Mesendoderm (in vitro differentiated cells): ENCODE results near the gene FAM3A.
A peak's percentile ranks its signal among the peaks of the same experiment; 100 is the strongest.

ENCODE experiments used
- DNase-seq: peaks from one replicate; pipeline ENCODE4 v3.0.0; 2013
- H2AK5ac ChIP-seq: 2 replicates; pipeline ENCODE4 v1.6.1; 2013; ENCODE audit warnings: low read length, inconsistent platforms
- H2BK120ac ChIP-seq: 2 replicates; pipeline ENCODE4 v1.6.1; 2013; ENCODE audit warnings: low read depth, mild to moderate bottlenecking, low read length, moderate library complexity, mixed read lengths
- H2BK15ac ChIP-seq: replicated peaks from 2 replicates; pipeline ENCODE4 v1.6.1; 2013; ENCODE audit warnings: low read depth, mild to moderate bottlenecking, moderate library complexity
- H2BK5ac ChIP-seq: 2 replicates; pipeline ENCODE4 v1.6.1; 2013; ENCODE audit warnings: low read length, inconsistent platforms
- H3K18ac ChIP-seq: 2 replicates; pipeline ENCODE4 v1.6.1; 2013; ENCODE audit warnings: mild to moderate bottlenecking, low read length, mixed read lengths
- H3K23ac ChIP-seq: one replicate; pipeline ENCODE4 v1.6.1; 2013; ENCODE audit warnings: low read length
- H3K27ac ChIP-seq: 2 replicates; pipeline ENCODE4 v1.5.1; 2013; ENCODE audit warnings: low read depth, mild to moderate bottlenecking, inconsistent platforms, low read length, moderate library complexity
- H3K27me3 ChIP-seq: 2 replicates; pipeline ENCODE4 v1.6.1; 2013; ENCODE audit warnings: low read length, control low read depth, mild to moderate bottlenecking, inconsistent platforms; ENCODE audit not compliant: insufficient read depth, poor library complexity
- H3K36me3 ChIP-seq: 2 replicates; pipeline ENCODE4 v1.6.1; 2013; ENCODE audit warnings: low read length, inconsistent platforms; ENCODE audit not compliant: control insufficient read depth, insufficient read depth
- H3K4ac ChIP-seq: one replicate; pipeline ENCODE4 v1.6.1; 2013; ENCODE audit warnings: low read depth, mild to moderate bottlenecking, low read length, moderate library complexity
- H3K4me1 ChIP-seq: 2 replicates; pipeline ENCODE4 v1.6.1; 2013; ENCODE audit warnings: low read depth, low read length, inconsistent platforms; ENCODE audit not compliant: control insufficient read depth
- H3K4me2 ChIP-seq: 2 replicates; pipeline ENCODE4 v1.6.1; 2013; ENCODE audit warnings: low read length
- H3K4me3 ChIP-seq: 2 replicates; pipeline ENCODE4 v1.5.1; 2013; ENCODE audit warnings: mild to moderate bottlenecking, low read length
- H3K56ac ChIP-seq: one replicate; pipeline ENCODE4 v1.6.1; 2013; ENCODE audit warnings: low read length
- H3K79me1 ChIP-seq: 2 replicates; pipeline ENCODE4 v1.6.1; 2013; ENCODE audit warnings: low read length, inconsistent platforms
- H3K79me2 ChIP-seq: 2 replicates; pipeline ENCODE4 v1.6.1; 2013; ENCODE audit warnings: mild to moderate bottlenecking, low read length; ENCODE audit not compliant: control insufficient read depth, insufficient read depth
- H3K9ac ChIP-seq: 2 replicates; pipeline ENCODE4 v1.6.1; 2013; ENCODE audit warnings: low read length, inconsistent platforms
- H4K5ac ChIP-seq: one replicate; pipeline ENCODE4 v1.6.1; 2013; ENCODE audit warnings: low read length
- H4K8ac ChIP-seq: one replicate; pipeline ENCODE4 v1.6.1; 2013; ENCODE audit warnings: low read depth, mild to moderate bottlenecking, control low read depth, low read length, moderate library complexity
- WGBS: extraction: QIAGEN DNeasy Blood & Tissue Kit; methylation state at CpG from one replicate; pipeline ENCODE4 v1.1.7; 2013; ENCODE audit warnings: low lambda C conversion rate, missing lambda C conversion rate; ENCODE audit not compliant: insufficient coverage; ENCODE audit errors: extremely low coverage; 5-methylcytosine and 5-hydroxymethylcytosine counted together

FAM3A gene

DNA sequence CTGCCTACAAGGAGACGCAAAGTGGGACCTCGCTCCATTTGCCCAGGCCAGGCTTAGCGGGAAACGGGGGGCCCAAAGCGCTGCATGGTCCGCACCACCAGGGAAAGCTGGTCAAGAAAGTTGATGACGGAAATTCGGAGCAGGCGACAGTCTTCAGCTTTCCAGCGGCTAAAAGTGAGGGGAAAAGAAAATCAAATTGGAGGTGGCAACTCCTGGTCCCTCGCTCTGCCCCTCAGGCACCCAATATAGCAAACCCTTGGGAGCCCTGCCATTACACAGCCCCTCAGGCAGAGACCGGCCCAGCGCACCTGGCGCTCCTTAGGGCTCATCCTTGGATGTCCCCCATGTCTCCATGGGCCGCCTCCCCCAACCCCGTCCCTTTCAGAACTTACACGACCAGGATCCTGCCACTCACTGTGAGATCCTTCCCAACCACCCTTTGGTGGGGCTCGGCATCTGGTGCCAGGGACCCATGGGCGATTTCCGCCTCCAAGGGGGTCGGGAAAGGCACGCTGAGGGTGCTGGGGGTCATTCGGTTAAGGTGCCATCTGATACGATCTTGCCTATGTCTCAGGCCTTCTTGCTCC is 38.0 kb downstream of the FAM3A start:
- Histone ChIP-seq H2BK5ac (no peak overlapping the region), H2BK15ac (no peak overlapping the region), H3K79me2 (no peaks in the 10 kb centered on the region), H3K23ac (no peak overlapping the region), H3K18ac (no peak overlapping the region), H3K4ac (no peak overlapping the region), H3K9ac (peak overlapping the region; percentile 60), H4K8ac (no peak overlapping the region), H3K27me3 (no peaks in the 10 kb centered on the region), H3K36me3 (no peaks in the 10 kb centered on the region), H3K79me1 (no peaks in the 10 kb centered on the region), H3K4me1 (no peaks in the 10 kb centered on the region), H3K4me3 (peak overlapping the region; percentile 34), H2BK120ac (no peak overlapping the region), H2AK5ac (no peak overlapping the region), H3K56ac (peak overlapping the region; percentile 71), H3K27ac (no peak overlapping the region), H3K4me2 (peak overlapping the region; percentile 34), H4K5ac (no peak overlapping the region)
- no peak for DNase-seq
- WGBS: no CpG with 5 or more reads among the region's 24 CpGs

DNA sequence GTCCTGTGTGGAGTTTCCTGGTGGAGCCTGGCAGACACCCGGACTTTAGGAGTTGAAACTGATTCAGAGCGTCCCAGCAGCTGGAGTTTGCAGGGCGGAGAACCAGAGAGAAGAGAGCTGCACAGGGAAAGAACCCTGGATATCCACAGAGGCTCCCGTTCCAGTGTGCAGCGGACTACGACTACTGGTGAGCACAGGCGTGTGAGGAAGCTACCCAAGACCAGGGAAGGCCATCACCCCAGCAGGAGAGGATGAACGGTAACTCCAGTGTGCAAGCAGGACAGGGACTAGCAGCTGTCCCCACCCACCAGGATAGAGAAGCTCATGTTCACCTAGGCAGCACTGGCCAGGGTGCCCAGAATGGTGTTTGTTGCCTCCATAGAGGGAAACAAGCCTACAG is 39.2 kb downstream of the FAM3A start:
- no peak overlapping the region for H2BK5ac ChIP-seq

DNA sequence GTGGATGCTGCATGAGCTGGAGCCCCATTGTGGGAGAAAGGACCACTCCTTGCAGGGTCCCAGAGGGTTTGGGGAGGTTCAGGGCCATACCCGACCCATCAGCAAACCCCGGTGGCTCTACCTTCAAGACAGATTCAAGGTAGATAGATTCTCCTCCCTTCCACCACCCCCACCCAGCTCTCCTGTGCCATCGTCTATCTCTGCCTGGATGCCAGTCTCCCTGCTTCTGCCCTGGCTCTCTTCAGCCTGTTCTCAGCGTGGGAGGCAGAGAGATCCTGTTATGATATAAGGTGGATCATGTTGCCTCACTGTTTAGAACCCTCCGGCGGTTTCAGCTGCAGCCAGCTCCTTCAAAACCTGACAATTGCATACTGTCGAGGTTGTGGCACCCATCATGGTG is 42.3 kb downstream of the FAM3A start:
- H3K4ac ChIP-seq: no peak overlapping the region
- H3K23ac ChIP-seq: no peak overlapping the region
- H3K4me2 ChIP-seq: no peak overlapping the region
- H4K8ac ChIP-seq: no peak overlapping the region
- H3K56ac ChIP-seq: no peak overlapping the region
- no peaks in the 10 kb centered on the region for H3K79me1 ChIP-seq
- no peak overlapping the region for H4K5ac ChIP-seq
- H3K79me2 ChIP-seq: no peaks in the 10 kb centered on the region
- no peak overlapping the region for H2BK15ac ChIP-seq
- H2AK5ac ChIP-seq: no peak overlapping the region
- DNase-seq: no peak
- no peak overlapping the region for H2BK5ac ChIP-seq
- no peak overlapping the region for H3K27ac ChIP-seq
- WGBS: no CpG with 5 or more reads among the region's 7 CpGs
- H2BK120ac ChIP-seq: no peak overlapping the region
- no peaks in the 10 kb centered on the region for H3K4me1 ChIP-seq
- H3K18ac ChIP-seq: no peak overlapping the region
- no peak overlapping the region for H3K4me3 ChIP-seq
- no peak overlapping the region for H3K9ac ChIP-seq
- H3K27me3 ChIP-seq: no peaks in the 10 kb centered on the region
- H3K36me3 ChIP-seq: no peaks in the 10 kb centered on the region

More for the DNA sequence above, 39.2 kb downstream of the FAM3A start:
- Histone ChIP-seq H2AK5ac (no peak overlapping the region), H4K8ac (no peak overlapping the region), H3K18ac (no peak overlapping the region), H4K5ac (no peak overlapping the region), H2BK120ac (no peak overlapping the region), H2BK15ac (no peak overlapping the region), H3K36me3 (no peaks in the 10 kb centered on the region), H3K27ac (no peak overlapping the region), H3K79me2 (no peaks in the 10 kb centered on the region), H3K23ac (no peak overlapping the region), H3K4me1 (no peaks in the 10 kb centered on the region), H3K9ac (no peak overlapping the region), H3K79me1 (no peaks in the 10 kb centered on the region), H3K4me2 (no peak overlapping the region), H3K27me3 (no peaks in the 10 kb centered on the region), H3K4me3 (no peak overlapping the region), H3K4ac (no peak overlapping the region), H3K56ac (no peak overlapping the region)
- DNase-seq: no peak
- whole genome bisulfite sequencing: no CpG with 5 or more reads among the region's 8 CpGs

DNA sequence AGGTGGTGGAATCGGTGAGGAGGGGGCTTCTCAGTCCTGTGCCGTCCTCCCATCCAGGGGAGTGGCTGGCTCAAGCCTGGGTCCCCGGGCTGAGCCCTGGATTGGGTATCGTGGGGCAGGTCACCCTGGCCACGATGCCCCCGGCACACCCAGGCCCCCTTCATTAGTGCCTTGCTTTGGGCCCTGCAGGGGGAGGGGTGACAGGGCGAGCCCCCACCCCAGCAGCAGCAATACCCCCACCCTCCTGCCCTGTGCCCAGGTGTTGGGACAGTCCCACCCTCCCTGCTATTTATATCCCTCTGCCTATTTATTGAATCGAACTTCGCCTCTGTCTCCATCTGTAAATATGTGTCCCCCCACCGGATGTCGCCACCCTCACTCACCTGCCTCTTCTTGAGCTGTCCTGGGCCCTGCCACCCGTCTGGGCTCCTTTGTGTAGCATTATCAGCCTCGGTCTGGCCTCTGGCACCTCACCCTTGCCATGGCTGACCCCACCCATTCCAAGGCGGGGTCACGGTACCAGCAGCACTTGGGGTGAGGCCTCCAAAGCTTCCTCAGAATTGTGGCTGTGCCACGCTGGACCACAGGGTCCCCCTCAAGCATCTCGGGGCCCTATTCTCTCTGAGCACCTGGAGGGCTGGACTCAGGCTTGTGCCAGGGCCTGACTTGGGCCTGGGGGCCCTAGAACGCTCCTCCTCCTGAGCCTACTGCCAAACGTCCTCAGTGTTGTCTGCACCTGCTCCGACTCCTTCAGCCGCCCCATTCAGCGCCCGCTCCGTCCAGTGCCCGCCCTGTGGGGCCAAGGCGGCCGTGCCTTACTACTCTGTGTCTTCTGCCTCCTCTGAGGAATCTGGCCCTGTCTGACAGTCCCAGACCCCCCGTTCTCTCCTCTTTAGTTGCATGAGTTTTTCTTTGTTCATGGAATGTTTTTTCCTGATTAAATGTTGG is 43.1 kb downstream of the FAM3A start:
- Histone ChIP-seq H3K27ac (no peak overlapping the region), H4K8ac (no peak overlapping the region), H3K18ac (no peak overlapping the region), H3K4ac (no peak overlapping the region), H4K5ac (no peak overlapping the region), H2BK5ac (no peak overlapping the region), H3K9ac (no peak overlapping the region), H3K56ac (no peak overlapping the region), H3K79me1 (no peaks in the 10 kb centered on the region), H3K23ac (no peak overlapping the region), H2AK5ac (no peak overlapping the region), H3K79me2 (no peaks in the 10 kb centered on the region), H3K27me3 (no peaks in the 10 kb centered on the region), H2BK15ac (no peak overlapping the region), H2BK120ac (no peak overlapping the region), H3K4me3 (no peak overlapping the region), H3K4me1 (no peaks in the 10 kb centered on the region), H3K4me2 (no peak overlapping the region), H3K36me3 (no peaks in the 10 kb centered on the region)
- no CpG with 5 or more reads among the region's 28 CpGs for WGBS
- DNase-seq: no peak

DNA sequence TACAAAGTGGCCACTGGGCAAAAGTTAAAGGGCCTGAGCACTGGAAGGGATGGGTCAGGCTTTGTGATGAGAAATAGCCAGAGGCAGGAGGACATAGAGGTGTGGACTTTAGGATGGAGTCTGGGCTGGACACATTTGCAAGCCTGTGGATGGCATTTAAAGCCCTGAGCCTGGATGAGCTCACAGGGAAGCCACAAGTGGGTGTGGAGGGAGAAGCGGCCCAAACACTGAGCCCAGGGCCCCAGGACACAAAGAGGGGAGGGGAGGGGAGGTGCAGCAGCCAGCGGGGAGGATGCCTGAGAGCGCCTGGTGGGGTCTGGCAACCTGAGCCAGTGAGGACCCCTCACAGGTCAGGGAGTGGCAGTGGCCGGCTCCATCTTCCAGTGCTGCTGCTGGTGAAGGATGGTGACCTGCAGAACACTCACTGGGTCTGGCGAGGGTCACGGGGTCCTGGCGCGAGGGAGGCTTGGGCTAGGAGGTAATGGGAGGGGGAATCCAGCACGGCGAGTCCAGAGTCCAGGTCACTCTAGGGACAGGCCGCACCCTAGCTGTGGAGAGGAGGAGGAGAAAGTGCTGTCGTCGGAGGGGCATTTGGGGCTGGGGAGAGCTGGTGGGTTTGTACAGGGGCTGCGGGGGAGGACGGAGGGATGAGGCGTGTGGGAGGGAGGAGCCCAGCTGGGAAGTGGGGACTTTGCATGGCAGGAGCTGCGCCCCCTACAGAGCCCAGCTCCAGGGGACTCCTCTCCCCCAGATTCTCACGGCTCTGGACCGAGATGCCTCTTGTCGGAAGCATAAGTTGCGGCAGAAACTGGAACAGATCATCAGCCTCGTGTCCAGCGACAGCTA is 44.0 kb downstream of the FAM3A start:
- no CpG with 5 or more reads among the region's 23 CpGs for WGBS
- H2BK5ac ChIP-seq: no peak overlapping the region
- no peak for DNase-seq

More for the DNA sequence above, 44.0 kb downstream of the FAM3A start:
- no peaks in the 10 kb centered on the region for H3K79me2 ChIP-seq
- H3K36me3 ChIP-seq: no peaks in the 10 kb centered on the region
- no peak overlapping the region for H3K23ac ChIP-seq
- no peaks in the 10 kb centered on the region for H3K27me3 ChIP-seq
- no peak overlapping the region for H4K5ac ChIP-seq
- no peak overlapping the region for H3K56ac ChIP-seq
- H3K4ac ChIP-seq: no peak overlapping the region
- H2AK5ac ChIP-seq: no peak overlapping the region
- no peaks in the 10 kb centered on the region for H3K79me1 ChIP-seq
- no peak overlapping the region for H3K18ac ChIP-seq
- no peaks in the 10 kb centered on the region for H3K4me1 ChIP-seq
- no peak overlapping the region for H3K27ac ChIP-seq
- H2BK15ac ChIP-seq: no peak overlapping the region
- no peak overlapping the region for H4K8ac ChIP-seq
- no peak overlapping the region for H3K9ac ChIP-seq
- no peak overlapping the region for H3K4me3 ChIP-seq
- no peak overlapping the region for H3K4me2 ChIP-seq
- H2BK120ac ChIP-seq: no peak overlapping the region
